NCI-H2029 treated with DMSO at 0.1 percent for 48 hours (cell line): ENCODE data around the gene CAMTA2.
"Not testable (repeated sequence)": the region's sequence is repeated elsewhere in the genome, so short reads cannot be mapped to it uniquely, and the experiment has no call there.

Experiments used
- DNase-seq: peaks from one replicate; lab custom pipeline; 2025; lab: John Stamatoyannopoulos, UW

CAMTA2 gene

GRCh38 chr17:4934173-4934979, 53.1 kb downstream of the CAMTA2 start:
- no peak for DNase-seq

- no peak for DNase-seq
These were observed 53.8 kb downstream of the CAMTA2 start for GRCh38 chr17:4933646-4934045.

DNA sequence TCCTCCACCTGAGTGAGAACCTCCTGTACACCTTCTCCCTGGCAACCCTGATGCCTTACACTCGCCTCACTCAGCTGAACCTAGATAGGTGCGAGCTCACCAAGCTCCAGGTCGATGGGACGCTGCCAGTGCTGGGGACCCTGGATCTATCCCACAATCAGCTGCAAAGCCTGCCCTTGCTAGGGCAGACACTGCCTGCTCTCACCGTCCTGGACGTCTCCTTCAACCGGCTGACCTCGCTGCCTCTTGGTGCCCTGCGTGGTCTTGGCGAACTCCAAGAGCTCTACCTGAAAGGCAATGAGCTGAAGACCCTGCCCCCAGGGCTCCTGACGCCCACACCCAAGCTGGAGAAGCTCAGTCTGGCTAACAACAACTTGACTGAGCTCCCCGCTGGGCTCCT, 54.7 kb downstream of the CAMTA2 start:
- no peak for DNase-seq

- DNase-seq = no peak
These were observed 55.5 kb downstream of the CAMTA2 start, which contains the start of gene GP1BA for GRCh38 chr17:4931963-4932362. Gene GP1BA, plus strand, starts transcription at chr17:4932277. Its CDS starts 328 bp downstream, at chr17:4932605.

GRCh38 chr17:4928881-4929280, 58.6 kb downstream of the CAMTA2 start:
- DNase-seq = no peak

GRCh38 chr17:4926577-4927335, 60.7 kb downstream of the CAMTA2 start:
- DNase-seq = not testable (repeated sequence)

GRCh38 chr17:4921320-4921719, 66.2 kb downstream of the CAMTA2 start:
- DNase-seq = no peak

DNA sequence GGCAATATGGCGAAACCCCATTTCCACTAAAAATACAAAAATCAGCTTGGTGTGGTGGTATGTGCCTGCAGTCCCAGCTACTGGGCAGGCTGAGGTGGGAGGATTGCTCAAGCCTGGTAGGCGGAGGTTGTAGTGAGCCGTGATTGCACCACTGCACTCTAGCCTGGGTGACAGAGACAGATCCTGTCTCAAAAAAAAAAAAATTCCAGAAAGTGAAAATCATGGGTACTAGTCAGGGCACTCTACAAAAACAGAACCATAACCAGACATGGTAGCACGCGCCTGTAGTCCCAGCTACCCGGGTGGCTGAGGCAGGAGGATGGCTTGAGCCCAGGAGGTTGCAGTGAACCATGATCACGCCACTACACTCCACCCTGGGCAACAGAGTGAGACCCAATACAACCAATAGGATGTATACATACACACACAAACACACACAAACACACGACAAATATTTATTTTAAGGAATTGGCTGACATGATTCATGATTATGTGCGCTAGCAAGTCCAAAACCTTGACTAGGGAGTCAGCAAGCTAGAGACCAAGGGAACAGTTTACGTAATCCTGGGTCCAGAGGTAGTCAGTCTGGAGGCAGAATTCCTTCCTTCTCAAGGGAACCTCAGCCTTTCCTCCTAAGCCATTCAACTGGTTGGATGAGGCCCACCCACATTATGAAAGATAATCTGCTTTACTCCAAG, 67.0 kb downstream of the CAMTA2 start:
- no peak for DNase-seq

DNA sequence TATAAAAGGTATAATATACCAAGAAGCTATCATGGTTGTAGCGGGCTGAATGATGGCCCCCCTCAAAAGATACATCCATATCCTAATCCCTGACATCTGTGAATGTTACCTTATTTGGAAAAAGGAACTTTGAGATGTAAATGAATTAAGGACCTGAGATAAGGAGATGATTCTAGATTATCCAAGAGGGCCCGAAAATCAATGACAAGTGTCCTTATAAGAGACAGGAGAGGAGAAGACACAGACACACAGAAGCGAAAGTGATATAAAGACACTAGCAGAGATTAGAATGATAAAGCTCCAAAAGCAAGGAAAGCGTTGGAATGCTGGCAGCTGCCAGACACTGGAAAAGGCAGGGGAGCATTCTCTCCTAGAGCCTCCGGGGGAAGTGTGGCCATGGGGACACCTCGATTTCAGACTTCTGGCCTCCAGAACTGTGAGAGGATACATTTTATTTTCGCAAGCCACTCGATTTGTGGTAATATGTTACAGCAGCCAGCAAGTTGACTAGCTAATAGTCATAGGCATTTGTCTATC, 67.9 kb downstream of the CAMTA2 start:
- DNase-seq = no peak
